H9 (cell line): ENCODE data around the gene RALGPS2. TPM values are rescaled to one million over a fixed set of nuclear protein-coding genes. Genes with fewer than 3 reads are reported as not detected.

ENCODE experiments used
- DNase-seq: peaks from one replicate; pipeline ENCODE4 v3.0.0-alpha.2; 2017
- H2AFZ ChIP-seq: one replicate; pipeline ENCODE4 v1.6.1; 2013; ENCODE audit warnings: mild to moderate bottlenecking, low read length, control low read depth, moderate library complexity
- H2AK5ac ChIP-seq: 2 replicates; pipeline ENCODE4 v1.6.1; 2013; ENCODE audit warnings: low read length, control low read depth, mixed read lengths; ENCODE audit not compliant: insufficient read length
- H2BK120ac ChIP-seq: one replicate; pipeline ENCODE4 v1.6.1; 2013; ENCODE audit warnings: low read depth, mild to moderate bottlenecking, low read length, control low read depth, inconsistent platforms; ENCODE audit not compliant: poor library complexity, severe bottlenecking
- H2BK12ac ChIP-seq: 2 replicates; pipeline ENCODE4 v1.6.1; 2013; ENCODE audit warnings: low read length, control low read depth, mixed read lengths, low read depth; ENCODE audit not compliant: insufficient read length
- H2BK15ac ChIP-seq: 2 replicates; pipeline ENCODE4 v1.6.1; 2013; ENCODE audit warnings: low read depth, low read length, control low read depth
- H2BK20ac ChIP-seq: one replicate; pipeline ENCODE4 v1.6.1; 2013; ENCODE audit warnings: low read depth, mild to moderate bottlenecking, low read length, control low read depth, inconsistent platforms; ENCODE audit not compliant: poor library complexity, severe bottlenecking
- H2BK5ac ChIP-seq: 2 replicates; pipeline ENCODE4 v1.6.1; 2013; ENCODE audit warnings: low read length, control low read depth, mixed read lengths; ENCODE audit not compliant: insufficient read length
- H3K14ac ChIP-seq: 2 replicates; pipeline ENCODE4 v1.6.1; 2013; ENCODE audit warnings: low read length, control low read depth; ENCODE audit not compliant: insufficient read depth
- H3K18ac ChIP-seq: 2 replicates; pipeline ENCODE4 v1.6.1; 2013; ENCODE audit warnings: low read depth, mild to moderate bottlenecking, mixed read lengths, low read length, control low read depth; ENCODE audit not compliant: insufficient read length
- H3K23ac ChIP-seq: 2 replicates; pipeline ENCODE4 v1.6.1; 2013; ENCODE audit warnings: low read length, control low read depth, mixed read lengths, low read depth; ENCODE audit not compliant: insufficient read length
- H3K23me2 ChIP-seq: 2 replicates; pipeline ENCODE4 v1.6.1; 2013; ENCODE audit warnings: low read depth, mild to moderate bottlenecking, mixed read lengths, low read length, control low read depth; ENCODE audit not compliant: insufficient read length, poor library complexity, severe bottlenecking
- H3K27ac ChIP-seq: 2 replicates; pipeline ENCODE4 v1.5.1; 2013; ENCODE audit warnings: low read length, control low read depth, mixed read lengths, low read depth; ENCODE audit not compliant: insufficient read length
- H3K27me3 ChIP-seq: 2 replicates; pipeline ENCODE4 v1.6.1; 2013; ENCODE audit warnings: low read length, control low read depth, inconsistent platforms; ENCODE audit not compliant: insufficient read depth
- H3K4ac ChIP-seq: 2 replicates; pipeline ENCODE4 v1.6.1; 2013; ENCODE audit warnings: low read depth, mild to moderate bottlenecking, control low read depth, inconsistent platforms, low read length, moderate library complexity
- H3K4me1 ChIP-seq: 2 replicates; pipeline ENCODE4 v1.6.1; 2013; ENCODE audit warnings: low read length, control low read depth, inconsistent platforms; ENCODE audit not compliant: insufficient read depth
- H3K4me2 ChIP-seq: 2 replicates; pipeline ENCODE4 v1.6.1; 2013; ENCODE audit warnings: low read length, control low read depth, mixed read lengths; ENCODE audit not compliant: insufficient read length, insufficient read depth
- H3K56ac ChIP-seq: 2 replicates; pipeline ENCODE4 v1.6.1; 2013; ENCODE audit warnings: low read depth, mild to moderate bottlenecking, mixed read lengths, low read length, control low read depth; ENCODE audit not compliant: insufficient read length
- H3K79me1 ChIP-seq: 2 replicates; pipeline ENCODE4 v1.6.1; 2013; ENCODE audit warnings: low read depth, mild to moderate bottlenecking, moderate library complexity, low read length, control low read depth, inconsistent platforms; ENCODE audit not compliant: insufficient read depth, poor library complexity, severe bottlenecking
- H3K79me2 ChIP-seq: 2 replicates; pipeline ENCODE4 v1.6.1; 2013; ENCODE audit warnings: low read length, control low read depth, inconsistent platforms; ENCODE audit not compliant: insufficient read depth
- H3K9ac ChIP-seq: 2 replicates; pipeline ENCODE4 v1.6.1; 2013; ENCODE audit warnings: low read length, control low read depth, mixed read lengths; ENCODE audit not compliant: insufficient read length; ENCODE audit errors: extremely low read depth
- H3K9me3 ChIP-seq: one replicate; pipeline ENCODE4 v1.6.1; 2013; ENCODE audit warnings: low read depth, low read length, inconsistent platforms; ENCODE audit not compliant: control insufficient read depth
- H3T11ph ChIP-seq: one replicate; pipeline ENCODE4 v1.6.1; 2013; ENCODE audit warnings: mild to moderate bottlenecking, low read length, control low read depth, inconsistent platforms
- H4K20me1 ChIP-seq: one replicate; pipeline ENCODE4 v1.6.1; 2013; ENCODE audit not compliant: control insufficient read depth, insufficient read length, insufficient read depth
- H4K5ac ChIP-seq: 2 replicates; pipeline ENCODE4 v1.6.1; 2013; ENCODE audit warnings: low read depth, mild to moderate bottlenecking, mixed read lengths, low read length, control low read depth; ENCODE audit not compliant: insufficient read length
- H4K8ac ChIP-seq: replicated peaks from 2 replicates; pipeline ENCODE4 v1.6.1; 2013; ENCODE audit warnings: low read length, control low read depth, mixed read lengths, low read depth; ENCODE audit not compliant: insufficient read length
- H4K91ac ChIP-seq: 2 replicates; pipeline ENCODE4 v1.6.1; 2013; ENCODE audit warnings: low read depth, mild to moderate bottlenecking, moderate library complexity, mixed read lengths, low read length, control low read depth; ENCODE audit not compliant: insufficient read length
- H3K27ac Mint-ChIP-seq, 3 experiments: 2 replicates in 2 of 3; 3 replicates in 1 of 3; pipeline ENCODE4 v1.8.0; 2020 to 2021; ENCODE audit warnings: mixed read lengths in 3 of 3, mild to moderate bottlenecking in 1 of 3, moderate library complexity in 1 of 3
- H3K27me3 Mint-ChIP-seq: 2 replicates; pipeline ENCODE4 v1.8.0; 2021; ENCODE audit warnings: low read depth, mild to moderate bottlenecking, moderate library complexity, mixed read lengths
- H3K36me3 Mint-ChIP-seq, 3 experiments: 2 replicates in 2 of 3; 3 replicates in 1 of 3; pipeline ENCODE4 v1.8.0; 2020 to 2021; ENCODE audit warnings: low read depth in 3 of 3, mixed read lengths in 3 of 3; ENCODE audit not compliant: insufficient read depth in 1 of 3
- H3K4me1 Mint-ChIP-seq, 2 experiments: 2 replicates each; pipeline ENCODE4 v1.8.0; 2020; ENCODE audit warnings: mixed read lengths in 2 of 2
- H3K4me3 Mint-ChIP-seq, 2 experiments: 2 replicates in 1 of 2; 3 replicates in 1 of 2; pipeline ENCODE4 v1.8.0; 2020 to 2021; ENCODE audit warnings: mild to moderate bottlenecking in 2 of 2, mixed read lengths in 2 of 2, moderate library complexity in 1 of 2
- H3K9me3 Mint-ChIP-seq, 2 experiments: 2 replicates in 1 of 2; 3 replicates in 1 of 2; pipeline ENCODE4 v1.8.0; 2020; ENCODE audit warnings: mild to moderate bottlenecking in 2 of 2, mixed read lengths in 2 of 2, moderate library complexity in 1 of 2
- CTCF ChIP-seq: fragments of 200-600 bp; sonication (generic); conservative IDR thresholded peaks from 3 replicates; pipeline ENCODE4 v1.8.0; 2021; ENCODE audit warnings: antibody characterized with exemption, mild to moderate bottlenecking
- WGBS: extraction: QIAGEN DNeasy Blood & Tissue Kit; methylation state at CpG from one replicate; pipeline ENCODE4 v1.1.7; 2013; ENCODE audit warnings: missing lambda C conversion rate, low lambda C conversion rate, mixed read lengths; ENCODE audit not compliant: insufficient read length; ENCODE audit errors: extremely low coverage; 5-methylcytosine and 5-hydroxymethylcytosine counted together
- total RNA-seq: library from RNA; stranded (reverse); gene quantifications from 2 replicates; pipeline ENCODE4 v1.2.1, GENCODE V29; 2021

Gene RALGPS2
- total RNA-seq, 1 experiment from 2014 or later, result 32.6 TPM

- H2BK15ac ChIP-seq, result no peak overlapping the region
- no peak for DNase-seq
- Mint-ChIP-seq H3K4me3 (no peak overlapping the region), H3K9me3 (peaks cover 6 to 7% of the 10 kb centered on the region in 2 experiments; a peak in 4 of 5 replicates), H3K27me3 (no peaks in the 10 kb centered on the region), H3K36me3 (peaks cover 19 to 36% (median 29%) of the 10 kb centered on the region in 3 experiments), H3K27ac (no peak overlapping the region), H3K4me1 (no peaks in the 10 kb centered on the region)
- H3K23me2 ChIP-seq, result no peaks in the 10 kb centered on the region
- no peaks in the 10 kb centered on the region for H3K4me1 ChIP-seq
- H2BK20ac ChIP-seq, result no peak overlapping the region
- H3K9me3 ChIP-seq, result no peaks in the 10 kb centered on the region
- no peak overlapping the region for H3K56ac ChIP-seq
- H2BK12ac ChIP-seq, result no peak overlapping the region
- H3K79me2 ChIP-seq, result no peaks in the 10 kb centered on the region
- H3K18ac ChIP-seq, result no peak overlapping the region
- TF ChIP-seq CTCF, result no peak
- WGBS, result no CpG with 5 or more reads among the region's 1 CpG
- no peak overlapping the region for H4K8ac ChIP-seq
- no peak overlapping the region for H3K4ac ChIP-seq
- no peak overlapping the region for H3K9ac ChIP-seq
- no peaks in the 10 kb centered on the region for H4K20me1 ChIP-seq
- H4K5ac ChIP-seq, result no peak overlapping the region
- no peak overlapping the region for H3T11ph ChIP-seq
- H2BK5ac ChIP-seq, result no peak overlapping the region
- H3K79me1 ChIP-seq, result no peaks in the 10 kb centered on the region
- no peak overlapping the region for H2BK120ac ChIP-seq
- no peak overlapping the region for H3K14ac ChIP-seq
- H4K91ac ChIP-seq, result no peak overlapping the region
- H2AK5ac ChIP-seq, result no peak overlapping the region
- H3K4me2 ChIP-seq, result no peak overlapping the region
- no peak overlapping the region for H2AFZ ChIP-seq
- no peak overlapping the region for H3K23ac ChIP-seq
- H3K27me3 ChIP-seq, result no peaks in the 10 kb centered on the region
- no peak overlapping the region for H3K27ac ChIP-seq
Measured at GRCh38 chr1:178898401-178898800, 173.4 kb downstream of the RALGPS2 start.
